GOT3 (cell line): ENCODE measurements around the gene ZNF598.

Experiments used
- DNase-seq: peaks from one replicate; lab custom pipeline; 2025; ENCODE audit warnings: mixed read lengths; lab: John Stamatoyannopoulos, UW

Gene ZNF598

DNA sequence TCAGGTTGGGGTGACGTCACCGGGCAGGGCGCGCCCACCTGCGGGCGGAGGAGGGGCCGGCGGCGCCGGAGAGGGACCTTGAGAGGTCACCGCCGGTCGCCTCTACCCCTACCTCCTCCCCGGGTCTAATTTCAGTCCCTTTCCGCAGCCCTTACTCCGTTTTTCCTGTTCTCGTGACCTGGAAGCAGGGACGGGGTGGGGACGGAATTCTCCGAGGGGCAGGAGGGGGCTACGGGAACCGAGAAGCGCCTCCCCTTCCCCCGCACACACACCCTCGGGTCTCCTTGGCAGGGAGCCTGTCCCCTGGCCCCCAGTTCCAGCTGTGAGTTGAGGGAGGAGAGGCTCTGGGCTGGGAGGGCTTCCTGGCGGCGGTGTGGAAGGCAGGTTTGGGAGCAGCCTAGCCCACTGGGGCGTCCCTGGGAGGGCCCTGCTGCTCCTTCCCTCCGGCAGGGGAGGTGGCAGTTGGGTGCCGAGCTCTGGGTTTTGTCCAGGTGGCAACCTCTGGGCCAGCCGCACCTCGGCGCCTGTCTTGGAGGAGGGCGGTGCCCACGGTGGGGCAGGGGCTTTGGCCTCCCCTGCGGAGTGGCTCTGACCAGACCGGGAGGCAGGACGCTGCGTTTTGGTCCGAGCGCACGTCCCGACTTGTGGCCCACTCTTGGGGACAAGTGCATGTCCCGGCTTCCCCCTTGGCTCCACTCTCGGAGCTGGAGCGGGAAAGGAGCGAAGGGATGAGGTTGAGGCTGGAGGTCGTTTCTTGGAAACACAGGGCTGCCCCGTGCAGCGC is 19.1 kb downstream of the ZNF598 start:
- no peak for DNase-seq

DNA sequence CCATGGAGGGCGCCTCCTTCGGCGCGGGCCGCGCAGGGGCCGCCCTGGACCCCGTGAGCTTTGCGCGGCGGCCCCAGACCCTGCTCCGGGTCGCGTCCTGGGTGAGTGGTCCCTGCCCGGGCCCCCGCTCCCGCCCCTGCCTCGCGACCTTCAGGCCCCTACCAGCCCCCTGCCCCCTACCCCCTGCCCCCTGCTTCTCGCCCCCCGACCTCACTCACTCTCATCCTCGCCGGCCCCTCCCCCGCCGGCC is 19.6 kb downstream of the ZNF598 start:
- DNase-seq: no peak

DNA sequence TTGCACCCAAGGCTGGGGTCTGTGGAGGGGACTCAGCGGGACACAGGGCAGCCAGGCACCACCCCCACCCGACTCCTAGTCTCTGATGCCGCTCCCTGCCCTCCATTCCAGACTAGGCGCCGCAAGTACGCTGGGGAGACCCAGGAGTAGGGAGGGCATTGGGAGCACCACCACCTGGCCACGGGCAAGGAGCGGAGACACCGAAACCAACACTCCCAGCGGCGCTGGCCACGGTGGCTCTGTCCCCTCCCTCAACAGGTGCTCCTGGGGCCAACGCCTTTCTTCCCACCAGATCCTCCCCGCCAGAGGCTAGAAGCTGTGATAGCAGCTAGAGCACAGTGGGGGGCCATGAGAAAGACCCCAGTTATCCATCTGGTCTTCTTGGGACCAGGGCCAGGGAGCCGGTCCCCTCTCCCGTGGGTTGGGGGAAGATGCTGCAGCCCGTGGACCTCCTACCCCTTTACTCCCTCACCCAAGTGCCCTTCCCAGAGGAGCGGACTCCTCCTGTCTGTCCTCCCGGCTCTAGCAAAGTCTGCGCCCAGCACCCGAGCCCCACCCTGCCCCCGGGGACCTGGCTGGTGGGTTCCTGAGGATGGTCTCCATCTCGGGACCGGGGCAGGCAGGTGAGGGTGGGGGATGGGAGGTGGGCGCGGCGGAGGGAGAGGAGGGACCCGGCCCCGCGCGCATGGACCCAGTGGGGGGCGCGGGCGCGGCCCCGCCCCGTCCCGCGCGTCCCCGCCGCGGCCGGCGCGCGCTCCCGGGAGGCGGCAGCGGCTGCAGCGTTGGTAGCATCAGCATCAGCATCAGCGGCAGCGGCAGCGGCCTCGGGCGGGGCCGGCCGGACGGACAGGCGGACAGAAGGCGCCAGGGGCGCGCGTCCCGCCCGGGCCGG is 20.2 kb downstream of the ZNF598 start, which contains the start of gene SYNGR3:
TSS of gene SYNGR3 (plus strand) at position 762 of the 892 bp plus-strand sequence. CDS start 133 bp downstream, outside the sequence.
- no peak for DNase-seq

DNA sequence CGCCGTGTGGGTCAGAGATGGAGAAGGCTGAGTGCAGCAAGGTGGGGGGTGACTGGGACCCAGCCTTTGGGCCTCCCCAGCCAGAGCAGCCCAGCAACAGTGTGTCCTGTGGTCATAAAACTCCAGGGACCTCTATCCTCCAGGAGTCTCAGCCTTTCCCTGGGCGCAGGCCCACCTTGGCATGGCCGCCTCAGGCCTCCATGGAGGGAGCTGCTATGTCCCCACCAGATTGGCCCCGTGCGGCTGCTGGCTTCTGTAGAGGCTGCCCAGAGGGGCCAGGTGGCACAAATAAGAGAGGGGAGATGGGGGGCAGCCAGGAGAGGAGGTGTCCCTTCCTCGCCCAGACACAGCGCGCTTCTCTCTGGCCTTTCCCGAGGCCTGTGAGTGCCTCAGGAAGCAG is 22.4 kb downstream of the ZNF598 start:
- DNase-seq: no peak

DNA sequence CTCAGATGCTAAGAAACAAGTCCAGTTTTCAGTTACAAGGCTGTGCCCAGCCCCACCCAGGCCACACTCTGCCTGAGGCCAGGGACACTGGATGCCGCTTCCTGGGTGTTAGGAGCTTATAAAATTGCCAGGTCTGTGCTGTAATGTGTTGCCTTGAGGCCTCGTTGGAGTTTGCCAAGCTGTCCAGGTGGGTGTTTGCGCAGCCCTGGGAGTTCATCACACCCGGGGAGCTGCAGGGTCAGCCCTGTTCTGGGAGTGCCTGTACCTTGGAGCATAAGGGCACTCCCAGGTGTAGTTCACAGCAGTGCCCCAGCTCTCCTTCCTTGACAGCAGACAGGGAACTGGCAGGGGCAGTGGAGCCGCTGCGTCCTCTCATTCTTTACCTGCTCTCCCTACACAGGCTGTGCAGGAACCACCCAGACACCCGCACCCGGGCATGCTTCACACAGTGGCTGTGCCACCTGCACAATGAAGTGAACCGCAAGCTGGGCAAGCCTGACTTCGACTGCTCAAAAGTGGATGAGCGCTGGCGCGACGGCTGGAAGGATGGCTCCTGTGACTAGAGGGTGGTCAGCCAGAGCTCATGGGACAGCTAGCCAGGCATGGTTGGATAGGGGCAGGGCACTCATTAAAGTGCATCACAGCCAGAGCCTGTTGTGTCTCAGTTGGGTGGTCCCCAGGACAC is 24.0 kb downstream of the ZNF598 start:
- no peak for DNase-seq

DNA sequence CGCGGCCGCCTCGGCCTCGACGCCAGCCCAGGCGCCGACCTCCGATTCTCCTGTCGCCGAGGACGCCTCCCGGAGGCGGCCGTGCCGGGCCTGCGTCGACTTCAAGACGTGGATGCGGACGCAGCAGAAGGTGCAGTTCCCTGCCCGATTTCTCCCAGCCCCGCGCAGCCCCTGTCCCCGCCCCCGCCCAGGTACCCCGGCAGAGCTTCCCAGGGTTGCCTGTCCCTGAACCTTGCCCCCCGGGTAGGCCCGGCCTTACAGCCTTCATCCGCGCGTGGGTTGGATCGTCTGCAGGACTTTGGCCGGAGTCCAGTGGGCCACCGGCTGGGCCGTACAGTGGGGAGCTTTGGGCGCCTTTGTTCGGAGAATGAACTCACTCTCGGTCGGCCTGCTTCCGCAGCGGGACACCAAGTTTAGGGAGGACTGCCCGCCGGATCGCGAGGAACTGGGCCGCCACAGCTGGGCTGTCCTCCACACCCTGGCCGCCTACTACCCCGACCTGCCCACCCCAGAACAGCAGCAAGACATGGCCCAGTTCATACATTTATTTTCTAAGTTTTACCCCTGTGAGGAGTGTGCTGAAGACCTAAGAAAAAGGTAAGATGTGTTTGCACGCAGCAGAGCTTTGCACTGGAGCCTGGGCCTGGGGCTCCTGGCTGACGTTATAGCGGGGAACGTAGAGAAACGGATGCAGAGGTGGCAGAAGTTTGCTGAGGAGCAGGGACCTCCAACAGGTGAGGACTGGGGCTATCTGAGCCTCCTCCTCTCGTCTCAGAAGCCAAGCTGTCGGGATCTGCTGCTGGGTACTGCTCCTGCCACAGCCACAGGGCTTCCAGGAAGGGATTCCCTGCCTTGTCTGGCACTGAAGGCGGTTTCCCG is 25.0 kb downstream of the ZNF598 start:
- DNase-seq: no peak

DNA sequence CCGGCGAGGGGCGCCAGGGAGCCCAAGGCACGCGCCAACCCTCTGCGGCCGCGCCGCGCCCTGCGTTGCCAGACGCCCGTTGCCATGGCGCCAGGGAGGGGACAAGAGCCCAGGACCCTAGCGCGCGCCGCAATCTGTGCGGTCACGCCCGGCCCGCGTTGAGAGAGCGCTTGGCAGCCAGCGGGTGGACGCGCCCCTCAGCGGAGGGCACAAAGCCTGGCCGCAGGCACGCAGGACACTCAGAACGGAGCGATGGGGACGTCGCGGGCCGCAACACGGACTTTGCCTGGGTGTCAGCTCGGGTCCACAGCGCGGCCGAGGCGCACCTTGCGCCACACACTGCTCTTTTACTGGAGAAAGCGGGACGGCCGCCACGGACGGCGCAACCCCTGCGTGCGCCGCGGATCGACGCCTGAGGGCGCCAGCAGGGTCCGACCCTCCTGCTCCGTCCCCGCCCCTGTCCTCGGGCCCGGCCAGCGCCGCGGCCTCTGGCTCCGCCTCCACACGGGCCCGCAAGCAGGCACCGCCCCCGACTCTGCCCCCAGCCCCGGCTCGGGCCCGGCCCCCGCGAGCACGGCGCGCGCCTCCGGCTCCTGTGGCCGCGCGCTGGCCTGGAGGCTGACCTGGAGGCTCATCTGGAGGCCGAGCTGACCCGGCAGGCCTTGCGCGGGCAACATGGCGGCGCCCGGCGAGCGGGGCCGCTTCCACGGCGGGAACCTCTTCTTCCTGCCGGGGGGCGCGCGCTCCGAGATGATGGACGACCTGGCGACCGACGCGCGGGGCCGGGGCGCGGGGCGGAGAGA is 25.9 kb downstream of the ZNF598 start, which contains the start of gene GFER:
TSS of gene GFER (plus strand) at position 650 of the 803 bp plus-strand sequence. CDS start at position 676, 26 bp downstream.
- DNase-seq: peak; percentile 76

DNA sequence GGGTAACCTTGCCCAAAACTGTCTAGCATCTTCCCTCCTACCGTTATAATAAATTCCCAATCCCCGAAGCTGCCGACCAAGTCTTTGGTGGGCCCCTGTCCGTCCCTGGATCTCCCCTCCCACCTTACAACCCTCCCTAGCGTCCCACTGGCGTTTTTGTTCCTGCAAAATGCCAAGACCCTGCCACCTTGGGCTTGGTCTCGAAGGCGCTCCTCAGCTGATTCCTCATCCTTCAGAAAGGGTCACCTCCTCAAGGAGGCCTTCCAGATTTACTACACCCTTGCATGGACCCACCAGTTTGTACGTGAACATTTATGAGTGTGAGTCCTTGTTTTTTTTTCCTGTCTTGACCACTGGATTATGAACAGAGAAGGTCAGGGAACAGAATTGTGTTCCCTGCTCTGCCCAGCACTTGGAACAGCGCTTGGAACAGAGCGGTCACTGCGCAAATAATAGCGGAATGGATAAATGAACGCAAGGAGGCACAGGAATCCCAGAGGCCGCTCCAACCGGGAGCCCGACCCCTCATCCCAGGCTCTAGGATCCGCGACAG is 26.6 kb downstream of the ZNF598 start:
- DNase-seq: no peak

DNA sequence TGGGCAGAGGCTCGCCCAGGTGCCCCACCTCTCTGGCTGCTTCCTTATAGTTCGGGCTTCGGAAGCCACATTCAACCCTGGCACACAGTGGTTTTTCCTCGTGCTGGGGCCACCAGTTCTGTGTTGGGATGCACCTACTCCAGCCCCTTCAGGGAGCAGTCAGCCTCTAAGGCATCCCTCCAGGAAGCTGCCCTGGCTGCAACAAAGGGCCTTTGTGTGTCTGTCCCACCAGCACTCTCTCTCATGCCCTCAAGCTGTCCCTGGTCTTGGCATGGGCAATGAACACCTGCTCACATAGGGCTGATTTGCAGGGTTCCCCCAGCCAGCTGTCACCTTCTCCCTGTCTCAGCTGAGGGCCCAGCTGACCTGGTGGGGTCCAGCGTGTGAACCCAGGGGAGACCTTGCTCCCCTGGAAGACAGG is 27.6 kb downstream of the ZNF598 start:
- DNase-seq: no peak

DNA sequence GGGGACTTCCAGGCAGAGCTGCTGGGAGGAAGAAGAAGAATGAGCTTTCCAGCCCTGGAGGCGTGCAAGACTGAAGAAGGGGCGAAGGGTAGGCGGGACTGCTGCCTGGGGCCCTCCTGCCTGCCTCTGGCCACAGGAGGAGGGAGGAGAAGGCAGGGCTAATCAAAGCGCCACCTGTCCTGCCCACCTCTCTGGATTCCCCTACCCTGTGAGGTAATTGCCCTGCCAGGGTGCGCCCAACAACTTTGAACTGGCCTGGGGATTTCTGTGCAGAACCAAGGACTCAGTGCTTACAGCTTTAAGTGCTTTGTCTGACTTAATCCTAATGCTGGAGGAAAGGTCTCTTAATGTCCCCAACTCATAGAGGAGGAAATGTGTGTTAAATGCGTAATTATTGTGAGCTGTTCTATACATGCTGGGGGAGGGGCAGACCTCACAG is 28.2 kb downstream of the ZNF598 start, which contains the start of gene NOXO1:
TSS of gene NOXO1 (minus strand) at position 72 of the 439 bp plus-strand sequence. CDS start 290 bp downstream, outside the sequence.
- no peak for DNase-seq

DNA sequence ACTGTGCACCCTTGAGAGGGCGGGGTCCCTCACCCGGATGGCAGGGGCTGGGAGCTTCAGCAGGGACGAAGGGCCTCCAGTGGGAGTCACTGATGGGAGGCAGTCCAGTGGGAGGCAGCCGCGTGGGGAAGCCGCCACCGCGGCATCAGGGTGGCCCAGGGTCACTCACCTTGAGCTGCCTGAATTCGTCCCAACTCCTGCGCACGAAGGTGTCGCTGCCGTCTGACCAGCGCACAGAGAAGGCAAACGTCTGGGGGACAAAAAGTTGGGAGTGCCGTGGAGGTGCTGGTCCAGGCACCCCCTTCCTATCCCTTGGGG is 28.9 kb downstream of the ZNF598 start:
- no peak for DNase-seq

DNA sequence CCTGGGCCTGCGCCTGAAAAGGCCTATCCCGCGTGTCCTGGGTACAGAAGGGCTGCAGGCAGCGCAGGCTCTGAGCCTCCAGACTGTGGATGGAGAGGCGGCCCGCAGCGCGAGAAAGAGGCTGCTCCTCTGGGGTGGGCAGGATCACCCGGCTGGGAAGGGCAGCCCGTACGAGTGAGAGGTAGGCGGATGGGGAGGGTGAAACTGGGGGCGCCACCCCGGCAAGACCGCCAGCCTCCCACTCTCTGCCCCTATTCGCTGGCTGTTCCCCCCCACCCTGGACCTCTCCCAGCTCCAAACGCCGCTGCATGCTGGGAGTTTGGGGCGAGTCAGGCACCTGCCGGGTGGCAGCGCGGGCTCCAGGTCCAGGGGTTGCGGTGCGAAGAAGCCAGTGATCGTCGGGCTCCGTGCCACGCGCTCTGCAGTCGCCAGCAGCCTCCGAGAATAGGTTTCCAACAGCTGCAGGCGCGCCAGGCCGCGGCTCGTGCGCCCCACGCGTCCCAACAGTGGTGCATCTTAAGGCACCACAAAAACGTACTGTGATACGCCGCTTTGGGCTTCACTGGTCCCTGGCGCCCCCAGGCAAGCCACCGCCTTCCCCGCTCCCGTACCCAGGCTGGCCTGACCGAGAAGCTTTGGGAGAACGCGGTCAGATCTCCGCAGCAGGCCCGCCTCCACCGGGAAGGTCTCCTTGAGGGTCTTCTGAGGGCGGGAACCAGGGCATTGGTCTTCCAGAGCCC is 29.4 kb downstream of the ZNF598 start:
- no peak for DNase-seq

DNA sequence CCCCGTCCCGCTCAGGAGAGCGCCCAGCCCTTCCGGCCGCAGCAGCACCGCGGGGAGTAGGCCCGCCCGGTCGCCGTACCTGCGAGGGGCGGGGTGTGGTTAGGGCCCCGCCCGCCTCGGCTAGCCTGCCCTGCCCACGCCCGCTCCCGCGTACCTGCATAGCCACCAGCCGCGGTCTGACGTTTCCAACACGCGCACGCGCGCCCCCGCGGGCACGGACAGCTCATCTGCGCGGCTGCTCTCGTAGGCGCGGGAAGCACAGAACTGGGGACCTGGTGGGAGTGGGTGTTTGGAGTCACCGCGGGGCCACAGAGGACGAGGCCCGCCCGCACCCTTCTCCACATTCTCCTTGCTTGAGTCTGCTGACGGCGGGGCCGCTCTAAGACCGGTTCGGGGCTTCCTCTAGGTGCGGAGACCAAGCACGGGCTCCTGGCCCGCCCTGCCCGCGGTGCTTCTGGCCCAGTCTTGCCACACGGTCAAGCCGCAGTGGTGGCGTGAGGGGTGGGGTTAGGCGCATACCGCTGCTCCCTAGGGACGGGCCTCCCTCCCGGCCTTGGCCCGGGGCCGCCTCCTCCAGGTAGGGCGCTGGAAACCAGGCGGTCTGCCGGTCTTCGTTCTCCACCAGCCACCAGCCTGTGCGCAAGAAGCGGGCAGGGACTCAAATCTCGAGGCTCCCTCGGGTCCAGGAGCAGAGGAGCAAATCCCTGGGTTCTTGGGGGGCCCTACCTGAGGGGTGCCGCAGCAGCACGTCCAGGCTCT is 30.2 kb downstream of the ZNF598 start:
- DNase-seq: no peak

DNA sequence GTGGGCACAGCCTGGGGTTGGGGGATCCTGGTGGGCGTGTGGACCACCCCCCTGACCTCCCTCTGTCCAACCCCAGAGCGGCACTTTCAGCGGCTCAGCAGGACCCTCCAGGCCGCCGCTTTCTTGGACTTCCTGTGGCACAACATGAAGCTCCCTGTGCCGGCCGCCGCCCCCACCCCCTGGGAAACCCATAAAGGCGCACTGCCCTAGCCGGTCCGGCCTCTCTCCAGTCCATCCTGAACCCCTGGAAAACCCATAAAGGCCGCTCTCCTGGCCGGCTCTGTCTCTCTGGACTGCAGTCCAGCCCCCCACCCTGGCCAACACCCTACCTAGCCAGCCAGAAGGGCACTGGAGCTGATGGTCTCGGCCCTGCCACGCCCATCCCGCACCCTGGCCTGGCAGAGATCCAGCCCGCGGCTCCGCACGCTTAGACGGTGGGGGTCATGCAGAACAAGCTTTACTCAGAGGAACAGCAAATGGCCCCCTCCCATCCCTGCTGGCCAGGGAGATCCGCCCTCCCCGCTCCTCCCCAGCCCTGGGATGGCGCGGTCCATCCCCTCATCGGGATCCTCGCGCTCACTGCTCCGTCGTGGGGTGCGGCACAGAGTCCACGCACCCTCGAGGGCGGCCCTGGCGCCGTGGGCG is 31.0 kb downstream of the ZNF598 start:
- DNase-seq: no peak

DNA sequence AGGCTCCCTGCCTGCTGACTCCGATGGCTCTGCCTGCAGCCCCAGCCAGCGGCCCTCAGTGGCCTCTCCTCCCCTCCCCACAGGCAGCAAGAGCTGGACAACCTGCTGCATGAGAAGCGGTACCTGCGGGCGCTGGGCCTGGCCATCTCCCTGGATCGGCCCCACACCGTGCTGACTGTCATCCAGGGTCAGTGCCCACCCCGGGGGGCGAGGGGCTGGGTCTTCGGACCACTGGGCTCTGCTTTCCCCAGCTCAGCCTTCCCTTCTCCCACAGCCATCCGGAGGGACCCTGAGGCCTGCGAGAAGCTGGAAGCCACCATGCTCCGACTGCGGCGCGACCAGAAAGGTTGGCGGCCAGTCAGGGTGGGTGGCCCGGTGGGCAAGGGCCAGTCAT is 31.7 kb downstream of the ZNF598 start:
- DNase-seq: no peak

DNA sequence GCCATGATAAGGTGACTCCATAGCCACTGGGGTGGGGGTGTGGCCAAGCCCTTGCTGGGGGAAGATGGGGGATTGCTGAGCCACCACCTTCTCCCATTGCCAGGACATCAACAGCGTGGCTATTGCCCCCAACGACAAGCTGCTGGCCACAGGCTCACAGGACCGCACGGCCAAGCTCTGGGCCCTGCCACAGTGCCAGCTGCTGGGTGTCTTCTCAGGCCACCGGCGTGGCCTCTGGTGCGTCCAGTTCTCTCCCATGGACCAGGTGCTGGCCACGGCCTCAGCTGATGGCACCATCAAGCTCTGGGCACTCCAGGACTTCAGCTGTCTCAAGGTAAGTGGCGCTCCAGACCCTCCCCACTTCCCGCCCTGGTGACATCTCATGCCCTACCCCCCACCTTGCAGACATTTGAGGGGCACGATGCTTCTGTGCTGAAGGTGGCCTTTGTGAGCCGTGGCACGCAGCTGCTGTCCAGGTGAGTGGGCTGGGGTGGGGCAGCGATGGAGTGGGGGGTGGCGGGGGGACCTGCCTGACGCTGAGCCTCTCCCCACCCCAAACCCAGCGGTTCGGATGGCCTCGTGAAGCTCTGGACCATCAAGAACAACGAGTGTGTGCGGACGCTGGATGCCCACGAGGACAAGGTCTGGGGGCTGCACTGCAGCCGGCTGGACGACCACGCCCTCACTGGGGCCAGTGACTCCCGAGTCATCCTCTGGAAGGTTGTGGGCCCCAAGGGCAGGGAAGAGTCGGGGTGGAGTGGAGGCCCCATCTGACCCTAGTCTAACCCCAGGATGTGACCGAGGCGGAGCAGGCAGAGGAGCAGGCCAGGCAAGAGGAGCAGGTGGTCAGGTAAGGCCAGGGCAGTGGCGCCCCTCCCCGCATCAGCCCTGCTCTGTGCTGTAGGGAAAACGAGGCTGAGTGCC is 32.4 kb downstream of the ZNF598 start:
- DNase-seq: no peak

DNA sequence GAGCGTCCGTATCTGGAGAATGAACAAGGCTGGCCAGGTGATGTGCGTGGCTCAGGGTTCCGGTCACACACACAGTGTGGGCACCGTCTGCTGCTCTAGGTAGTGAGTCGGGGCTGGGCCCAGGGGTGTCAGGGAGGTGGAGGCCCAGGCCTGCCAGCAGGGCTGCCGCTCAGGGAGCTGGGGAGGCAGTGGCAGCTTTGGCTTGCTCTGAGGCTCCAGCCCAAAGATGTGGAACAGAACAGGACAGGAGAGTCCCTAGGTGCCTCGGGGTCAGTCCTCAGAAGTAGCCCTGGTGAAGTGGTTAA is 33.5 kb downstream of the ZNF598 start:
- no peak for DNase-seq
